C4-2B (cell line): Measurements from ENCODE around the gene HAND2.

Experiments used
- ZFX ChIP-seq: fragments of 450-650 bp; IDR thresholded peaks from 2 replicates; pipeline ENCODE4 v1.6.1; 2017
- TF ChIP-seq, protein P1 (sequence below): fragments of 450-650 bp; conservative IDR thresholded peaks from 2 replicates; pipeline ENCODE4 v1.5.1; 2017; ENCODE audit warnings: mild to moderate bottlenecking

- TF ChIP-seq, protein P1, sequence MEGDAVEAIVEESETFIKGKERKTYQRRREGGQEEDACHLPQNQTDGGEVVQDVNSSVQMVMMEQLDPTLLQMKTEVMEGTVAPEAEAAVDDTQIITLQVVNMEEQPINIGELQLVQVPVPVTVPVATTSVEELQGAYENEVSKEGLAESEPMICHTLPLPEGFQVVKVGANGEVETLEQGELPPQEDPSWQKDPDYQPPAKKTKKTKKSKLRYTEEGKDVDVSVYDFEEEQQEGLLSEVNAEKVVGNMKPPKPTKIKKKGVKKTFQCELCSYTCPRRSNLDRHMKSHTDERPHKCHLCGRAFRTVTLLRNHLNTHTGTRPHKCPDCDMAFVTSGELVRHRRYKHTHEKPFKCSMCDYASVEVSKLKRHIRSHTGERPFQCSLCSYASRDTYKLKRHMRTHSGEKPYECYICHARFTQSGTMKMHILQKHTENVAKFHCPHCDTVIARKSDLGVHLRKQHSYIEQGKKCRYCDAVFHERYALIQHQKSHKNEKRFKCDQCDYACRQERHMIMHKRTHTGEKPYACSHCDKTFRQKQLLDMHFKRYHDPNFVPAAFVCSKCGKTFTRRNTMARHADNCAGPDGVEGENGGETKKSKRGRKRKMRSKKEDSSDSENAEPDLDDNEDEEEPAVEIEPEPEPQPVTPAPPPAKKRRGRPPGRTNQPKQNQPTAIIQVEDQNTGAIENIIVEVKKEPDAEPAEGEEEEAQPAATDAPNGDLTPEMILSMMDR, result no peak
- TF ChIP-seq ZFX, result no peak
Observed at GRCh38 chr4:173527103-173527891, 2.7 kb downstream of the HAND2 start.
